Smooth muscle cell (in vitro differentiated cells): ENCODE results near the gene SUGCT. TPM values are rescaled to one million over a fixed set of nuclear protein-coding genes. Genes with fewer than 3 reads are reported as not detected.

Source experiments
- DNase-seq: peaks from one replicate; lab custom pipeline; 2025; ENCODE audit not compliant: unreplicated experiment; lab: John Stamatoyannopoulos, UW
- H2AFZ ChIP-seq: fragments of 200-600 bp; sonication (generic); 2 replicates; pipeline ENCODE4 v1.6.0; 2016; ENCODE audit warnings: antibody characterized with exemption, low read depth, mild to moderate bottlenecking
- H3F3A ChIP-seq: fragments of 200-600 bp; sonication (generic); 2 replicates; pipeline ENCODE4 v1.6.0; 2017; ENCODE audit warnings: antibody characterized with exemption, low read depth
- H3K27ac ChIP-seq: fragments of 200-600 bp; sonication (generic); 2 replicates; pipeline ENCODE4 v1.5.1; 2016; ENCODE audit warnings: low read depth, mild to moderate bottlenecking
- H3K27me3 ChIP-seq: fragments of 200-600 bp; sonication (generic); 2 replicates; pipeline ENCODE4 v1.6.1; 2016; ENCODE audit warnings: low read depth, mild to moderate bottlenecking
- H3K36me3 ChIP-seq: fragments of 200-600 bp; sonication (generic); 2 replicates; pipeline ENCODE4 v1.5.1; 2016; ENCODE audit warnings: low read depth
- H3K4me1 ChIP-seq: fragments of 200-600 bp; sonication (generic); 2 replicates; pipeline ENCODE4 v1.5.1; 2016; ENCODE audit warnings: low read depth
- H3K4me2 ChIP-seq: fragments of 200-600 bp; sonication (generic); 2 replicates; pipeline ENCODE4 v1.6.0; 2016; ENCODE audit warnings: mild to moderate bottlenecking
- H3K4me3 ChIP-seq: fragments of 200-600 bp; sonication (generic); 2 replicates; pipeline ENCODE4 v1.5.1; 2016; ENCODE audit warnings: mild to moderate bottlenecking
- H3K79me2 ChIP-seq: fragments of 200-600 bp; sonication (generic); 2 replicates; pipeline ENCODE4 v1.6.0; 2016; ENCODE audit warnings: low read depth, mild to moderate bottlenecking
- H3K9ac ChIP-seq: fragments of 200-600 bp; sonication (generic); 2 replicates; pipeline ENCODE4 v1.6.0; 2016; ENCODE audit warnings: low read depth
- H3K9me3 ChIP-seq: fragments of 200-600 bp; sonication (generic); replicated peaks from 2 replicates; pipeline ENCODE4 v1.5.1; 2016; ENCODE audit warnings: low read depth
- H4K20me1 ChIP-seq: fragments of 200-600 bp; sonication (generic); 2 replicates; pipeline ENCODE4 v1.6.0; 2016; ENCODE audit warnings: low read depth
- CTCF ChIP-seq: fragments of 200-600 bp; sonication (generic); IDR thresholded peaks from 2 replicates; pipeline ENCODE4 v1.5.1; 2017; ENCODE audit warnings: borderline replicate concordance, mild to moderate bottlenecking, antibody characterized with exemption; ENCODE audit not compliant: insufficient read depth, poor library complexity, severe bottlenecking
- WGBS: methylation state at CpG from one replicate; pipeline ENCODE4 v1.1.7; 2016; ENCODE audit warnings: low lambda C conversion rate; 5-methylcytosine and 5-hydroxymethylcytosine counted together
- polyA plus RNA-seq: library from polyadenylated mRNA; unstranded; fragments of >200 nt; fragmentation: Nextera tagmentation; extraction: Ambion mirVana; gene quantifications from 2 replicates; pipeline ENCODE4 v1.2.1, GENCODE V29; 2016
- total RNA-seq: library from RNA; depleted of rRNA; stranded (reverse); fragments of >200 nt; gene quantifications from 2 replicates; pipeline ENCODE4 v1.2.3, GENCODE V29; 2014

SUGCT gene
- total and polyA plus RNA-seq, 2 experiments from 2014 or later, result 16.9 to 65.8 TPM

DNA sequence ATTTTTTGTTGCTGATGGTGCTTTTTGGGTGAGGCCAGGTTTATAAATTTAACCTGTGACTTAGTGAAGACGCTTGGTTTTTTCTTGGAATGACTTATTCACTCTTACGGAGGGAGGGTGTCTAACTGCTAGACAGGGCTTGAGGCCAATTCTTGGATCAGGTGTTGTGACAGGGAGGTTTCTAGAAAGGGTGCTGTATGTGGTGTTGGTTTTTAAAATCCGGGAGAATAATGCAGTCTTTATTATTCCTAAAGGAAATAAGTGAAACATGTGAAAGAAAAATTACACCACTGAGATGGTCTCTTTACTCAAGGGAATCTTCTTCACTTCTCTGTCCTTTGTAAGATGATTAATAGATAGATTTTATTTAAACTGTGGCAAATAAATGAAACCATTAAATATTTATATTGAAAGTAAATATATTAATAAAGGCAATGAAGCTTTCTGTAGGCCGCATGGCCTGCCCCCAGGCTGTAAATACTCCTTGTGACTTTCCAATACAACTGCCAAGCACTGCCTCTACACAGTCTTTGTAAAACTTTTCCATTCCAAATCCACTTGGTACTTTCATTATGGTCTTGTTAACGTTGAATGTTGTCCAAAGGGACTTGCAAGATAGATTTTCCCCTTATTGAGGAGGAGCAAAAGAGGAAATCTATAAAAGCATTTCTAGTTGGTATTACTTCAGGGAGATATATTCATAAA, 323.1 kb downstream of the SUGCT start:
- Histone ChIP-seq H3F3A (no peaks in the 10 kb centered on the region), H3K4me3 (no peak overlapping the region), H4K20me1 (no peaks in the 10 kb centered on the region), H3K27me3 (no peaks in the 10 kb centered on the region), H3K4me2 (no peak overlapping the region), H3K27ac (no peak overlapping the region), H3K79me2 (no peaks in the 10 kb centered on the region), H3K9me3 (no peaks in the 10 kb centered on the region), H2AFZ (no peak overlapping the region), H3K9ac (no peak overlapping the region), H3K4me1 (no peaks in the 10 kb centered on the region), H3K36me3 (no peaks in the 10 kb centered on the region)
- 87% methylated on average over 5 of the region's 5 CpGs for WGBS
- no peak for DNase-seq
- TF ChIP-seq CTCF, result no peak

- Histone ChIP-seq H3K4me2 (no peak overlapping the region), H3K4me1 (no peaks in the 10 kb centered on the region), H3K4me3 (no peak overlapping the region), H3K27ac (no peak overlapping the region), H4K20me1 (no peaks in the 10 kb centered on the region), H3K9me3 (no peaks in the 10 kb centered on the region), H2AFZ (no peak overlapping the region), H3K36me3 (no peaks in the 10 kb centered on the region), H3K9ac (no peak overlapping the region), H3K27me3 (no peaks in the 10 kb centered on the region), H3K79me2 (no peaks in the 10 kb centered on the region), H3F3A (peaks cover 2% of the 10 kb centered on the region)
- TF ChIP-seq CTCF, result no peak
- DNase-seq, result no peak
- WGBS, result 79% methylated on average over 4 of the region's 4 CpGs
These were observed 328.6 kb downstream of the SUGCT start for GRCh38 chr7:40463446-40463845.

DNA sequence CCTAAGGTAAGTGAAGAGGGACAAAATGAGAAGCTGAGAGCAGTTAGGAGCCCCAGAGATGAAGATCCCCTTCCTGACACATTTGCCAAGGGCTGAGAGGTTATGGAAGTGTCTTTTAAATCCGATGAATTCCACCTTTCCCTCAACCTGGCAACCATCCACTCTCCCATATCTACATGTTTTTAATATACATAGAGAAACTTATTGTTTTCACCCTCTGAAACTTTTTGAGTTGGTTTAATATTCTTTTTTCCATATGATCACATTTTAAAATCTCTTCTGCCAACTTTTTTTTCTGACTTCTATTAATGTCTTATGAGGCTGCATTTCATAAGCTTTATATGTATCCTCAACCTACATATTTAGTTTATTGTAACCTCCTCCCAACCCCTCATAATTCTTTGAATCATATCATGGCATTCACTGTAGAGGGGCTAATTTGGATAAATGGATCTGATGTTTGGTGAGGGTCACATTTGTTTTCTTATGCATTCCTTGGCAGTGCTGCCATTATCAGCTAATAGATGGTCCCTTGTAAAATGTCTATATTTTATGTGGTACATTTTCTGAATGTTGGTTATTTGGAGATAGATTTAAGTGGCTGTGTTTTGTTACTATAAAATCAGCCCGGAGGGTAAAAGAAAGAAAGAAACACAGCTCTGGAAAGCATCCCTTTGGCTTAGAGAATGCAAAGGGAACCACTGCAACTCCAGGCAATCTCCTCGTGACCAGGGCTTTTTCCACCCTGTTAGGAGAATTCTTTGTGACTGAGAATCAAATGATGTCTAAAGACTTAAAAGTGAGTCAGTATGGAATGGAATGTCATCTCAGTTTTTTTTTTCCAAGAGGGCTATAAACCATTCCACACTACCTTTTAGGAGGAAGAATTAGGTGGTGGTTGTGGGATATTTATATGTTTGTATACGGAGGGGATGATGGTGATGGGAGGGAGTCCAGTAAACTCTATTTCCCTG, 334.4 kb downstream of the SUGCT start:
- Histone ChIP-seq H2AFZ (no peak overlapping the region), H3K4me1 (no peaks in the 10 kb centered on the region), H3K27me3 (no peaks in the 10 kb centered on the region), H3K4me3 (no peak overlapping the region), H3F3A (peaks cover 17% of the 10 kb centered on the region), H4K20me1 (no peaks in the 10 kb centered on the region), H3K27ac (peak overlapping the region; percentile 90), H3K9ac (peak overlapping the region; percentile 55), H3K4me2 (peak overlapping the region; percentile 55), H3K9me3 (no peaks in the 10 kb centered on the region), H3K36me3 (no peaks in the 10 kb centered on the region), H3K79me2 (no peaks in the 10 kb centered on the region)
- 27% methylated on average over 4 of the region's 4 CpGs for WGBS
- no peak for TF ChIP-seq CTCF
- DNase-seq, result no peak
